ENCODE results near the gene ASTL. TPM values are rescaled to one million over a fixed set of nuclear protein-coding genes. Genes with fewer than 3 reads are reported as not detected.

The ASTL gene
- total RNA-seq, 1 donor from 2014 or later: not detected

GRCh38 chr2:96124406-96125265 is 13.7 kb downstream of the ASTL start:
- DNase-seq: no peak

DNA sequence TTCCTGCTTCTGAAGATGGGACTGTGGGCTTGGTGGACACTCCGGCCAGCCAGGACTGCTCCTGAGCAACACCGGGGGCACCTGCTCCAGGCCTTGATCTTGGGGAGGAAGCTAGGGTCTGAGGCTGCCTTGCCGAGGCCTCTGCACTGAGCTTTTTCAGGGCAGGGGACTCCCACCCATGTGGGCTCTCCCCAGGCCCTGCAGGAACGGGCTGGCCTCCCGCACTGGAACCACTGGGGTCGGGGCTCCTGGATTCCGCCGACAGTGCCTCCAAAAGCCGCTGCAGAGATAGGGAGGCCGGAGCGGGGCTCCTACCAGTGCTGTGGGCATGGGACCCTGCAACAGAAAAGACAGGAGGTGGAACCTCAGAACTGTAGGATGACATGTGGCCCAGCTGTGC is 14.4 kb downstream of the ASTL start:
- no peak for DNase-seq

DNA sequence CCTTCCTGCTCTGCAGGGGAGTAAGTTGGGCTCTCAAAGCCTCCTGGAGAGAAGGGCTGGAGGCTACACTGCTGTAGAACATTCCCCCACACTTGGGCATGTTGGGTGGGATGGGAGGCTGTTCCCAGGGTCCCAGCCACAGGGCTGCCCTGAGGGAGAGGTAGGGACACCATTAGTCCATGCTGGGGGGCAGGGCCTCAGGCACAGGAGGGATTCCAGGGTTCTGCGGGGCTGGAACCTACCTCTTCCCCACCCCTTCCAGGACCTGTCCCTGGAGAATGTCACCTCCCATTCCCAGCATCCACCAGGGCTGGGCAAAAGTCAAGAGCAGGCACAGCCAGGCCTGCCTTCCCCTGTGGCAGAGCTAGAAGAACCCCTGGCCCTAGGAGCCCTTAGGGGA is 15.0 kb downstream of the ASTL start:
- DNase-seq: no peak

GRCh38 chr2:96122391-96122790 is 15.9 kb downstream of the ASTL start:
- no peak for DNase-seq

- no peak for DNase-seq
These were observed 16.9 kb downstream of the ASTL start for GRCh38 chr2:96121414-96121813.

DNA sequence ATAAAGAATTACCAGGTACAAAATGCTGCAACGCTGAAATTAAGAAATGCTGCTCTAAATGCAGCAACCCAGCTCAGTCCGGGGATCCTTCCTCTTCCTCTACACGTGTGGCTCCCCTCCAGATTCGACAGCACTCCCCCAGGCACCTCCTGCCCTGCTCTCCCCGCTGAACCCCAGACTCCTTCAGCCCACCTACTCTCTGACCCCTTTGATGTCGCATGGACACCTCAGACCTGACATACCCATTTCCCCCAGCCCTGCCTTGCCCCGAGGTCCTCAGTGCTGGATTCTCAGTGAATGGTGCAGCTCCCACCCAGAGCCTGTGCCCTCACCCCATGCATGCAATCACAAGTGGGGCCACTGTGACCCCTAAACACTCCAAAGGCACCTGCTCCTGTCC is 17.3 kb downstream of the ASTL start:
- no peak for DNase-seq

DNA sequence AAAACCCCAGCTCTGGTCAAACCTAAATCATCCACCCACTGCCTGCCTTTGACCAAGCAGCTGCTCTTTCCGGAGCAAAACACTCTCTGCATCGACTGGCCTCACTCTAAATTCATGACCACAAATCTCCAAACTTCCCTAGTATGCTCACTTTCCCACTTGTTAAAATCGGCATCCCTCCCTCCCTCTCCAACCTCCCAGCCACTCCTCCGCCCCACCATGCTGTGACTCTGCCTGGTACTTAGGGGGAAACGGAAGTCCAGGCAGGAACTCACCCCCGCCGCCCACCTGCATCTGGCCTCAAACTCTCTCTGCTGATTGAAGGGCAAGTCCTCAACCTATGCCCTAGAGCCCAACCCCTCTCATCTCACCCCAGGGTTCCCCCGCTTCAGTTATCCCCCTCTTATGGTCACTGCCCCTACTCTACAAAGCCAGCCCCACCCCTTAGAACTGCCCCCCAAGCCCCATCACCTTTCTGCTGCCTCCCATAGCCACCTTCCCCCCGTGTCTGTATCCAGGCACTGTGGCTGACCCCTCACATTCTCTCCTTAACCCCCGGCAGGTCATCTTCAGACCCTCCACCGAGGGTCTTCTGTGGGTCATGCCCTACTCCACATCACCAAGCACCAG is 18.1 kb downstream of the ASTL start:
- no peak for DNase-seq

DNA sequence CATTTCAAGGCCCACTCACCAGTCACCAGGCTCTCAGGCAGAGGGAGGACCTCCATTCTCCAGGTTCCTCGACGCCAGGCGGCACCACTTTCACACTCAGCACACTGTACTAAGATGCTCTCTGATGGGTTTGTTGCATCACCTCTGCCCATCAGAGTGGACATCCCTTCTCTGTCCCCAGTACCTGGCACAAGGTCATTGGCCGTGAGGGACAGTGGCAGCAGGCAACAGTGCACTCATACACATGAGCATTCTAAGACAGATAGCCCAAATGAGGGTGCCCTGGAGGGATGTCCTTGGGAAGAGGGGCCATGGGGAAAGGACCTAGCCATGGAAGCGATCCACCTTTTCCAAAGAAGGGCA is 18.9 kb downstream of the ASTL start:
- DNase-seq: no peak

DNA sequence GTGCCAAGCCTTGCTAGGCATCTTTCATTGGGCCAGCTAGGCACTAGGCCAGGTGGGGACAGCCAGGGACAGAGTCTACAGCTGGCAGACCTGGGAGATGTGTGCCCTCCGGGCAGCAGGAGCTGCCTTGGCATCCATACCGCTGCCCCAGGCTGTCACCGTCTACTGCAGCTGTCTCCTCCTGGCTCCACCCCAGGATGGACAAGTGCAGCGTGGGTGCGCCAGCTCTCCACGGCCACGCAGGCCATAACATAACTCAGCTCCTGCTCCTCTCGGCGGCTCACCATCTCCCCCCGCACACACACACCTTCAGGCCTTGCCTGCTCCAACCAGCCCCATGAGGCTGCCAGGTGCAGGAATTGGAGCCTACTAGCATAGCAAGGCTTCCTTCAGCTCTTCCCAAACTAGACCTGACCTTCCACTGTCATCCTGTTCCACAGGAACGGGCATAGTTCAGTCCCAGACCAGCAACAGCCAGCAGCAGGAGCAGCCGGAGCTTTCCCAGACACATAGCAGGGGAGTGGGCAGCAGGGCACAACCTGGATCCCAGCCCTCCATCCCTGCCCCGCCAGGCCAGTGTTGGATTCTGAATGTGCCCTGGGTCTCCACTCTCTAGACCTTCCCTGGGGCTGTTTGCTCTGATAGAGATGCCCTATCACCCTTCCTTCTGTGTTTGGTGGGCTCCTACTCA is 19.5 kb downstream of the ASTL start:
- DNase-seq: no peak

- no peak for DNase-seq
These were observed 20.4 kb downstream of the ASTL start for GRCh38 chr2:96117701-96118588.

- DNase-seq: peak; percentile 56
These were observed 21.3 kb downstream of the ASTL start for GRCh38 chr2:96116879-96117533.

GRCh38 chr2:96116424-96116878 is 21.9 kb downstream of the ASTL start, which contains the start of gene ADRA2B:
Gene ADRA2B, minus strand, starts transcription at chr2:96116571. Its CDS starts 422 bp downstream, at chr2:96116149.
- peak; percentile 39 for DNase-seq

- DNase-seq: no peak
These were observed 22.5 kb downstream of the ASTL start for GRCh38 chr2:96115631-96116423.

DNA sequence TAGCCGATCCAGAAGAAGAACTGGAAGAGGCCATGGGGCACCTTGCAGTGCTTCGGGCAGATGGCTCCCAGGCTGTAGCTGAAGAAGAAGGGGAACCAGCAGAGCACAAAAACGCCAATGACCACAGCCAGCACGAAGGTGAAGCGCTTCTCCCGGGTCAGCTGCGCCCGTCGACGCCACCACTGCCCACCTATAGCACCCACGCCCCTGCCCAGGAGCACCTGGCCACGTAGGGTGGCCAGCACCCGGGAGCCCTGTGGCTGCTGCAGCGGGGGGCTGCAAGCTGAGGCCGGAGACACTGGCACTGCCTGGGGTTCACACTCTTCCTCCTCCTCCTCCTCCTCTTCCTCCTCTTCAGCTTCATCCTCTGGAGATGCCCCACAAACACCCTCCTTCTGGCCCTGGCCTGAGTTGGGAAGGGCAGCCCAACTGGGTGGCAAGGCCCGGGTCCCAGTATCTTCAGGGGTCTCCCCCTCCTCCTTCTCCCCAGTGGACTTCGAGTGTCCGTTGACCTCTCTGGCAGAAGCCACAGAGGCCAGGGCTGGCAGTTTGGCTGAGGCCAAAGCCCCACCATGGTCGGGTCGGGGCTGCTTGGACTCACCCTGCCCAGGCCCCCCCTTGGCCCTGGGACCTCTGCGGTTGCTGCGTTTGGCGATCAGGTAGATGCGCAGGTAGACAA is 23.3 kb downstream of the ASTL start:
- DNase-seq: no peak

DNA sequence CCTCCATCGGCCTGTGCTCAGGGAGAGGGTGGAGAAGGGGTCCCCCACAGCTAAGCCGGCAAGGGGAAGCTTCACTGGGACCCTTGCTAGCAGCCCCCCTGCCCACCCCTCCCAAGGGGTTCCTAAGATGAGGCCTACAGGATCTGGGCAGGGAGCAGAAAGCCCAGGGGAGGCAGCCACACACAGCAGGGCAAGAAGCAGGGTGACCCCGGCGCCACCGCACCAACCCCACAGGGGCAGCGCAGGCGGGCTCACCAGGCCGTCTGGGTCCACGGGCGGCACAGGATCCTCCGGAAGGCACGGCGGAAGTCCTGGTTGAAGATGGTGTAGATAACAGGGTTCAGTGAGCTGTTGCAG is 23.8 kb downstream of the ASTL start:
- no peak for DNase-seq

GRCh38 chr2:96113951-96114350 is 24.4 kb downstream of the ASTL start:
- DNase-seq: no peak

- no peak for DNase-seq
These were observed 25.0 kb downstream of the ASTL start for GRCh38 chr2:96113367-96113677.

- no peak for DNase-seq
These were observed 25.6 kb downstream of the ASTL start for GRCh38 chr2:96112501-96113366.

DNA sequence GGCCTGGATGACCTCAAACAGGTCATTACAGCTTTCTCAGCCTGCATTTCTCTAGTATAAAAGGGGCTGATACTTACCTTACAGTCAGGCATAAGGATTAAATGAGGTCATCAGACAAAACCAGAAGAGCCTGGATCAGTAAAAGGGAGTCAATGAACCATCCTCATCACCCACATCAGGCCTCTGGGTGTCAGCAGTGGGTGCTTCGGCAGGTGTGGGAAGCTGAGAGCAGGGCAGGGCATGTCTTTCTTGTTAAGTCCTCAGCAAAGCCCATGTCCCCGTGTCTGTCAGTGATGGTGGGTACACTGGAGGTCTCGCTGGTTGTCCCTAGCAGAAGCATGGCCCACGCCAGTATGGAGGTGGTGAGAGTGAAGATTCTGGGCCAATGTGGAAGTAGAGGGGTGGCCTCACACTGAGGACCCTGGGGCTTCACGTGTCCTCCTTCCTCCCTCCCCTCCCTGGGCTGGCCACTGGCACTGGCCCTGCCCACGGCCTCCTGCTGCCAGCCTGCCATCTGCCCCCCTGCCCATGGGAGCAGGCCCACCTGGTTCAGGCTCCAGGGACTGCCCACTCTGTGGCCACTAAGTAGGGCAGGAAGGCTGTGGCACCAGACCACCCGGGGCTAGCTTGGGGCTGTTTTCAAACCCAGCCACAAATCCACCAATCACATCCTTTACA is 26.3 kb downstream of the ASTL start:
- DNase-seq: no peak
